ENCODE data around the gene SLIT3. TPM values are rescaled to one million over a fixed set of nuclear protein-coding genes. Genes with fewer than 3 reads are reported as not detected.

The SLIT3 gene
- total and polyA plus RNA-seq, 2 donors (not counting 3 experiments of a cell fraction or from before 2014, with no cell fraction given), result 0.90 to 1.0 TPM

DNA sequence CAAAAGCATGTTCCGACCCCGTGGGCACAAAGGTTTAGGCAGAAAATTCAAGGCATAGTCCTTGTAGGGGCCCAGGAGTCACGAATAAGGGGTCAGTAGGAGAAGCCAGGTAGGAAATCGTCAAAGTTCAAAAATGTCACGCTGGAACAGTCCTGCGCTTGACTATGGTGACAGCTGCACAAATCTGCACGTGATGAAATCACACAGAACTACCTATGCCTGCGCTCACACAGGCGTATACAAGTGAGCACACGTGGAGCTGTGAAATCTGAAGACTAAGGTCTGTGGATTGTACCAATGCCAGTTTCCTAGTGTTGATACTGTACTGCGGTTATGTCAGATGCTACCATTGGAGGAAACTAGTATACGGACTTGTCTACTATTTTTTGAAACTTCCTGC lies 418.7 kb downstream of the SLIT3 start:
- BruUV-seq (replicated peaks), result no TSS peak
- no peaks in the 10 kb centered on the region for H4K20me1 ChIP-seq (replicated peaks; ENCODE audit: control insufficient read depth, extremely low read depth, insufficient read depth, low read length)
- no peak overlapping the region for H3K4me3 ChIP-seq (replicated peaks in 1 of 3; ENCODE audit: insufficient read depth in 1 of 3, low read depth in 1 of 3, low read length in 3 of 3)
- dilution Hi-C loops (cut with MboI; ENCODE audit: extremely low pct_ligation_motif_present, low sequenced_read_pairs), result no loop called here
- no peak overlapping the region for H3K27ac ChIP-seq (ENCODE audit: insufficient read depth, low read depth, low read length)
- H3K79me2 ChIP-seq (ENCODE audit: control insufficient read depth, insufficient read depth, low read length), result no peaks in the 10 kb centered on the region
- no peaks in the 10 kb centered on the region for H3K9me3 ChIP-seq (replicated peaks; ENCODE audit: control insufficient read depth, insufficient read depth, low read length)
- H3K36me3 ChIP-seq (ENCODE audit: control insufficient read depth in 2 of 2, extremely low read depth in 1 of 2, insufficient read depth in 2 of 2, low read length in 2 of 2), result no peaks in the 10 kb centered on the region
- no peak overlapping the region for H3K9ac ChIP-seq (replicated peaks; ENCODE audit: extremely low read depth, insufficient read depth, low read length)
- H3K9me1 ChIP-seq (replicated peaks; ENCODE audit: control insufficient read depth, extremely low read depth, insufficient read depth, low read length), result no peaks in the 10 kb centered on the region
- H3K27me3 ChIP-seq (ENCODE audit: control insufficient read depth in 2 of 2, insufficient read depth in 2 of 2, low read length in 2 of 2), result no peaks in the 10 kb centered on the region
- TF ChIP-seq, protein P1, sequence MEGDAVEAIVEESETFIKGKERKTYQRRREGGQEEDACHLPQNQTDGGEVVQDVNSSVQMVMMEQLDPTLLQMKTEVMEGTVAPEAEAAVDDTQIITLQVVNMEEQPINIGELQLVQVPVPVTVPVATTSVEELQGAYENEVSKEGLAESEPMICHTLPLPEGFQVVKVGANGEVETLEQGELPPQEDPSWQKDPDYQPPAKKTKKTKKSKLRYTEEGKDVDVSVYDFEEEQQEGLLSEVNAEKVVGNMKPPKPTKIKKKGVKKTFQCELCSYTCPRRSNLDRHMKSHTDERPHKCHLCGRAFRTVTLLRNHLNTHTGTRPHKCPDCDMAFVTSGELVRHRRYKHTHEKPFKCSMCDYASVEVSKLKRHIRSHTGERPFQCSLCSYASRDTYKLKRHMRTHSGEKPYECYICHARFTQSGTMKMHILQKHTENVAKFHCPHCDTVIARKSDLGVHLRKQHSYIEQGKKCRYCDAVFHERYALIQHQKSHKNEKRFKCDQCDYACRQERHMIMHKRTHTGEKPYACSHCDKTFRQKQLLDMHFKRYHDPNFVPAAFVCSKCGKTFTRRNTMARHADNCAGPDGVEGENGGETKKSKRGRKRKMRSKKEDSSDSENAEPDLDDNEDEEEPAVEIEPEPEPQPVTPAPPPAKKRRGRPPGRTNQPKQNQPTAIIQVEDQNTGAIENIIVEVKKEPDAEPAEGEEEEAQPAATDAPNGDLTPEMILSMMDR (IDR thresholded peaks at IDR 0.05; ENCODE audit: extremely low read depth in 1 of 2, insufficient read depth in 1 of 2, low read depth in 1 of 2, low read length in 2 of 2), result no peak
- no peak for TF ChIP-seq POLR2AphosphoS5 (IDR thresholded peaks at IDR 0.05; ENCODE audit: insufficient read depth, low read depth, low read length)
- no peak for TF ChIP-seq JUN (IDR thresholded peaks at IDR 0.05; ENCODE audit: borderline replicate concordance, insufficient read depth, insufficient read length, low read depth)
- no peak for TF ChIP-seq EZH2 (IDR thresholded peaks at IDR 0.05; ENCODE audit: borderline replicate concordance, low read depth, low read length, severe bottlenecking)
- TF ChIP-seq, protein P2, sequence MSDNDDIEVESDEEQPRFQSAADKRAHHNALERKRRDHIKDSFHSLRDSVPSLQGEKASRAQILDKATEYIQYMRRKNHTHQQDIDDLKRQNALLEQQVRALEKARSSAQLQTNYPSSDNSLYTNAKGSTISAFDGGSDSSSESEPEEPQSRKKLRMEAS (IDR thresholded peaks at IDR 0.05; ENCODE audit: insufficient read depth, insufficient read length), result no peak
- no peak for TF ChIP-seq FOS (IDR thresholded peaks at IDR 0.05; ENCODE audit: borderline replicate concordance, insufficient read depth, low read length)
- TF ChIP-seq MYC (IDR thresholded peaks at IDR 0.05; ENCODE audit: low read depth, low read length), result no peak
- no peak for TF ChIP-seq POLR2A (IDR thresholded peaks at IDR 0.05; ENCODE audit: low read depth, low read length)
- no peak for TF ChIP-seq GATA2 (IDR thresholded peaks at IDR 0.05; ENCODE audit: insufficient read depth, insufficient read length, low read depth, low read length)
- intact Hi-C loops (cut with micrococcal nuclease), result no loop called here
- no peak overlapping the region for H2AFZ ChIP-seq (ENCODE audit: low read depth, low read length)
- DNase-seq (ENCODE audit: low read depth, low spot score) (no peak), FAIRE-seq (no peak)
- POLR2A ChIA-PET, result no interaction called here
- H3K4me2 ChIP-seq (ENCODE audit: insufficient read depth, low read length), result no peak overlapping the region
- H3K4me1 ChIP-seq (ENCODE audit: control insufficient read depth, extremely low read depth, insufficient read depth, low read length), result no peaks in the 10 kb centered on the region
- CTCF ChIA-PET, result no interaction called here
